GM06990 (cell line): ENCODE measurements around the gene FBLN1.

Experiments used
- DNase-seq: peaks from one replicate; pipeline ENCODE4 v3.0.0-alpha.2; 2011; ENCODE audit not compliant: insufficient read length; ENCODE audit errors: extremely low read depth
- H3K27me3 ChIP-seq: replicated peaks from 2 replicates; pipeline ENCODE4 v1.6.0; 2011; ENCODE audit warnings: low read length; ENCODE audit not compliant: control insufficient read depth, insufficient read depth
- H3K36me3 ChIP-seq: 2 replicates; pipeline ENCODE4 v1.5.1; 2011; ENCODE audit warnings: low read length; ENCODE audit not compliant: control insufficient read depth, insufficient read depth
- H3K4me3 ChIP-seq: replicated peaks from 2 replicates; pipeline ENCODE4 v1.5.1; 2011; ENCODE audit warnings: low read depth, mild to moderate bottlenecking, control low read depth, low read length
- TF ChIP-seq, protein P1 (sequence below): IDR thresholded peaks from 2 replicates; pipeline ENCODE4 v1.5.1; 2011; ENCODE audit warnings: low read length, control low read depth, mild to moderate bottlenecking, inconsistent platforms; ENCODE audit not compliant: insufficient read depth, poor library complexity, severe bottlenecking

FBLN1 gene

DNA sequence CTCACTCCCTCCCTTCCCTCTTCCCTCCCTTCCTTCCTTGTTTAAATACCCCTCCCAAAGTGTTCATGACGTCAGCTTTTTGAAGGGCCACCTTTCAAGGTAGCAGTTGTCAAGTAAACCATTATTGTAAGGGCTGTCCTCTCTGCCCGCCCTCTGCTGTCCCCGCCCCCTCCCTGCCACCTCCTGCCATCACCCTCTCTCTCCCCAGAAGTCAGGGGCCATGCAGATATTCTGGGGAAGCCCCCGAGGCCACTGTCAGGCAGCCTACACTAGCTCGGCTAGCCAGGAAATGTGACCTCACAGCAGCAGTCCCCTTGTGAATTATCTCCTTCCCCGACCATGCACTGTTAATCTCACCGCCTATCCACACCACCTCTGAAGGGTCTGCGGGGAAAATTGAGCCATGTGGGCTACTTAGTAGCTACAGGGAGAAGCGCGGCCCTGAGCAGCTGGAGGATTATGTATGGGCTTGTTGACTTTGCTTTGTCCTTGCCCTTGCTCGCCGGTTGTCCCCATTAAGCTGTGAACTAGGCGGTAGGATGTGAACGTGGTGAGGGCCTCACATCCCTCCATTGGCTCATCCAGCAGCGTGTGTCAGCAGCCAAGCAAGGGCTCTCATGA, 126.9 kb downstream of the FBLN1 start:
- no peak for DNase-seq
- H3K4me3 ChIP-seq, result no peak overlapping the region
- H3K36me3 ChIP-seq, result no peaks in the 10 kb centered on the region
- H3K27me3 ChIP-seq, result peaks cover 3% of the 10 kb centered on the region; the same call in 1 of the 2 replicates
- TF ChIP-seq, protein P1, sequence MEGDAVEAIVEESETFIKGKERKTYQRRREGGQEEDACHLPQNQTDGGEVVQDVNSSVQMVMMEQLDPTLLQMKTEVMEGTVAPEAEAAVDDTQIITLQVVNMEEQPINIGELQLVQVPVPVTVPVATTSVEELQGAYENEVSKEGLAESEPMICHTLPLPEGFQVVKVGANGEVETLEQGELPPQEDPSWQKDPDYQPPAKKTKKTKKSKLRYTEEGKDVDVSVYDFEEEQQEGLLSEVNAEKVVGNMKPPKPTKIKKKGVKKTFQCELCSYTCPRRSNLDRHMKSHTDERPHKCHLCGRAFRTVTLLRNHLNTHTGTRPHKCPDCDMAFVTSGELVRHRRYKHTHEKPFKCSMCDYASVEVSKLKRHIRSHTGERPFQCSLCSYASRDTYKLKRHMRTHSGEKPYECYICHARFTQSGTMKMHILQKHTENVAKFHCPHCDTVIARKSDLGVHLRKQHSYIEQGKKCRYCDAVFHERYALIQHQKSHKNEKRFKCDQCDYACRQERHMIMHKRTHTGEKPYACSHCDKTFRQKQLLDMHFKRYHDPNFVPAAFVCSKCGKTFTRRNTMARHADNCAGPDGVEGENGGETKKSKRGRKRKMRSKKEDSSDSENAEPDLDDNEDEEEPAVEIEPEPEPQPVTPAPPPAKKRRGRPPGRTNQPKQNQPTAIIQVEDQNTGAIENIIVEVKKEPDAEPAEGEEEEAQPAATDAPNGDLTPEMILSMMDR, result no peak

DNA sequence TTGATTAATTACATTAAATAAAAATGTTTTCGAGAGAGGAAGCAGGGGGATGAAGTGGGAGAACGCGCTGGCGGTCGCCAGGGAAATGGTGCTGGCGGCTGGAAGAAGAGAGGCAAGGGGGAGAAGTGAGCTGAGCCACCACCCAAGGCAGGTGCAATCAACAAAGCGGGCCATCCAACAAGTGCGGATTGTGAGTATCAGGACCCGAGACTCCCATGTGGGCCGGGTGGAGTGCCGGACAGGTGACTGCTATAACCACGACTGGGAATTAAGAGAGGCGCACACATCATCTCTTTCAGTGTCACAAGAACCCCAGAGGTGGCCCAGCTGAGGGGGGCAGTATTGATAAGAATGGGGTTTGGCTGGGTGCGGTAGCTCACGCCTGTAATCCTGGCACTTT, 127.8 kb downstream of the FBLN1 start:
- Histone ChIP-seq H3K36me3 (no peaks in the 10 kb centered on the region), H3K4me3 (no peak overlapping the region), H3K27me3 (peaks cover 3% of the 10 kb centered on the region; the same call in 1 of the 2 replicates)
- DNase-seq, result no peak
- TF ChIP-seq, protein P1, result no peak

DNA sequence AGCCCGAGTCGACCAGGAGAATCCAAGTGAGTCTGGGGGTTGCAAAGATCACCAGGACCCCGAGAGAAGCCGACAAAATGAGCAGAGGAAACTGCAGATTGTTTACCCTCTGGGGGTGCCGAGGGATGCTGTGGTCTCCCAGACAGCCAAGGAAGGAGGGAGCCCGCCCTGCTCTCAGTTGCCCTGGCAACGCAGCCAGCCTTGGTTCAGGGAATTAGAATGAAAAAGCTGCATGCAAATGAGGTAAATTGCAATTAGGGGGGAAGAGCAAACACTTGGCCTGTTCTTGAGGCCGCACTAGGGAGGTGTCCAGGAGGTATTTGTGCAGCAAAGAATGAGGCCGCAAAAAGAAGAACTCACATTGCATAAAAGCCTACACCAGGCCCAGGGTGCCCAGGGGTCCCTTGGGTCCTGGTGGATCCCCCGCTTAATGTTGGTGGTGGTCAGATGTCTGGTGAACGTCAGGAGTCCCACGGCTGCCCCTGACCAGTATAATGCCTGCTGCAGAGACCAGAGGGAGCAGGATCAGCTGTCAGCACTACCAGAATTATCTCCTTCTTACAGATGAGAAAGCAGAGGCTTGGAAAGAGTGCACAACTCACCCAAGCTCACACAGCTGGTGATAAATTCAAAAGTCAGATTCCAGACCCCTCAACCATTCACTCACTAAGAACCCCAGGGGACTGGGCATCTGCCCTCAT, 128.6 kb downstream of the FBLN1 start:
- TF ChIP-seq, protein P1, result no peak
- no peak overlapping the region for H3K4me3 ChIP-seq
- no peak for DNase-seq

DNA sequence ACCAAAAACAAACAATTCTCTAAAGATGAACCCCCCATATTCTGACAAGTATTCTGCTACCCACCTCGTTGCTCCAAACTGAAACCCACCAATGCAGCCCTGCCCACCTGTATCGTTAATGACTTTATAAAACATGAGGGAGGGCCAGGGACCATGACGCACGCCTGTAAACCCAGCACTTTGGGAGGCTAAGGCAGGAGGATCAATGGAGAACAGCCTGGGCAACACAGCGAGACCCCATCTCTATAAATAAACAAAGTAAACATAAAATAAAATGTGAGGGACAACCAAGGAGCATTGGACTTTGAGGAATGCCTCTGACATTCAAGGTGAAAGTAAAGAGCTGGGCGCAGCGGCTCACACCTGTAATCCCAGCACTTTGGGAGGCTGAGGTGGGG, 129.2 kb downstream of the FBLN1 start:
- DNase-seq, result no peak
- TF ChIP-seq, protein P1, result no peak
- no peak overlapping the region for H3K4me3 ChIP-seq
- H3K27me3 ChIP-seq, result peaks cover 3% of the 10 kb centered on the region; the same call in 1 of the 2 replicates
- H3K36me3 ChIP-seq, result no peaks in the 10 kb centered on the region

More for the DNA sequence above, 128.6 kb downstream of the FBLN1 start:
- Histone ChIP-seq H3K27me3 (peaks cover 3% of the 10 kb centered on the region; the same call in 1 of the 2 replicates), H3K36me3 (no peaks in the 10 kb centered on the region)

DNA sequence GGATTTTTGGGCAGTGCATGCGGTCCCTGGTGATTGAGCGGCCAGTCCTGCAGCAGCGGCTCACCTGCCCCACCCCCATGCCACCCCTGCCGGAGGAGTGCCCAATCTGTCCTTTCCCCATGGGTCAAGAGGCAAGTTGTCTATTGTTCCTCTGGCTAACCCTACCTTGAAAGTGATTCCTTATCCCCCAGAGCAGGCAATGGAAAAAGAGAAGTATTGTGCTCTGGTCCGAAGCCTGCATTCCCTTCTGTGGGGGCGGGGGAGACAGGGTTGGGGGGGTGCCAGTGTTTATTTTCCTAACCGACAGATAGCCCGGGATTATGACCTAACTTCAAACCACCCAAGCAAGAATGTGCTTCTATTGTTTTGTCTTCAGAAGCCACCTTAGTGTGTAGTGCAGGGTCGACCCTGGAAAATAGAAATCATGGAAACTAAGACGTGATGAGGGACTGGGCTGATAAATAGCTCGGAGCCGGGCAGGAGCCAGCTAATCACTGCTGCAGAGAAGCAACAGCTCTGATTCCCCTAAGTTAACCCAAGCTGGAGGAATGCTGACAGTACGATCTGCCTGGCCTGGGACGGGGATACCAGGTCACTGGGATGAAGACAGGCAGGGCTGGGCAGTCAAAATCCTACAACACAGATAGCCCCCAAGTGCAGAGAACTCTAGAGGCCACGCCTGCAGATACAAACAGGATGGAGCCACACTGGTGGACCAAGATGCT, 130.3 kb downstream of the FBLN1 start:
- TF ChIP-seq, protein P1, result no peak
- Histone ChIP-seq H3K36me3 (no peaks in the 10 kb centered on the region), H3K27me3 (peaks cover 1% of the 10 kb centered on the region; the same call in 1 of the 2 replicates), H3K4me3 (no peak overlapping the region)
- no peak for DNase-seq
